Adrenal gland (tissue), 12 donors: ENCODE data around the gene SRSF9. TPM values are rescaled to one million over a fixed set of nuclear protein-coding genes. Genes with fewer than 3 reads are reported as not detected.

ENCODE experiments used
- DNase-seq, 7 donors: peaks; one replicate each; pipeline ENCODE4 v3.0.0-alpha.2; 2019 to 2020
- H3K27ac ChIP-seq, 5 donors: fragments of 200-600 bp; sonication (generic) in 4 of 5; 1 replicate in 3 of 5; 2 replicates in 2 of 5; pipeline versions ENCODE4 v1.5.1 to v1.8.0; 2016 to 2020; ENCODE audit warnings: mild to moderate bottlenecking in 1 of 5
- H3K27me3 ChIP-seq: fragments of 200-600 bp; 2 replicates; pipeline ENCODE4 v1.8.0; 2021
- H3K36me3 ChIP-seq, 2 donors: fragments of 200-600 bp; replicated peaks in 1 of 2; 1 replicate in 1 of 2; 2 replicates in 1 of 2; pipeline versions ENCODE4 v1.5.1 to v1.8.0; 2018 to 2022
- H3K4me1 ChIP-seq, 2 donors: fragments of 200-600 bp; replicated peaks in 1 of 2; 1 replicate in 1 of 2; 2 replicates in 1 of 2; pipeline versions ENCODE4 v1.5.1 to v1.8.0; 2018 to 2021
- H3K4me3 ChIP-seq, 4 donors: fragments of 200-600 bp; sonication (generic) in 3 of 4; one replicate each; pipeline ENCODE4 v1.5.1; 2016 to 2018
- H3K9me3 ChIP-seq, 3 donors: fragments of 200-600 bp; sonication (generic) in 1 of 3; replicated peaks in 1 of 3; 1 replicate in 2 of 3; 2 replicates in 1 of 3; pipeline versions ENCODE4 v1.5.1 to v1.8.0; 2016 to 2021
- CTCF ChIP-seq, 6 experiments: fragments of 450-650 bp in 4 of 6; fragments of 200-600 bp in 2 of 6; sonication (generic) in 1 of 6; IDR thresholded peaks; 1 replicate in 5 of 6; 2 replicates in 1 of 6; pipeline versions ENCODE4 v1.5.1 to v1.8.0; 2016 to 2021; ENCODE audit warnings: antibody characterized with exemption in 6 of 6, mild to moderate bottlenecking in 2 of 6, moderate library complexity in 1 of 6
- POLR2A ChIP-seq, 2 donors: fragments of 450-650 bp; IDR thresholded peaks; one replicate each; pipeline ENCODE4 v1.6.1; 2017; ENCODE audit warnings: antibody characterized with exemption in 2 of 2, mild to moderate bottlenecking in 2 of 2, moderate library complexity in 1 of 2
- WGBS, 4 donors: extraction: QIAGEN DNeasy Blood & Tissue Kit in 2 of 4; methylation state at CpG; one replicate each; pipeline versions ENCODE4 v1.1.5 to v1.1.7; 2013 to 2017; 5-methylcytosine and 5-hydroxymethylcytosine counted together
- intact Hi-C, 2 donors: fragments of 100-400 bp; cut with DNase I; formaldehyde crosslinking; loops; one replicate each; pipeline versions ENCODE4 v1.14.1 to v1.15.0; 2022 to 2023
- polyA plus RNA-seq, 3 donors: library from polyadenylated mRNA; stranded (reverse); fragments of 200-250 nt in 2 of 3; fragments of 350-450 nt in 1 of 3; fragmentation: Illumina TruSeq in 1 of 3; extraction: RNeasy Lipid Tissue Mini Kit (QIAGEN cat#74804) in 1 of 3; gene quantifications; one replicate each; pipeline ENCODE4 v1.2.3, GENCODE V29; 2013 to 2014
- total RNA-seq, 9 donors: library from RNA; depleted of rRNA in 4 of 9; stranded (reverse); fragments of >200 nt in 4 of 9; fragments of 120-200 nt in 1 of 9; fragmentation: NEBNext Ultra II Directional in 1 of 9; extraction: Animal tissue kit (Norgen Biotek cat#: 25700) in 1 of 9; gene quantifications; one replicate each; pipeline versions ENCODE4 v1.1.0 to v1.2.4, GENCODE V29; 2013 to 2023
- donor health status: healthy with polysubstance abuse.
- donor health status: Bipolar disorder and iron deficiency.
- donor health status: DM: yes; HTN: yes; CAD: no.
- donor health status: DM: no; HTN: no; CAD: no.
- donor health status: DM: no; HTN: no; CAD: no.
- donor health status: DM: yes; HTN: yes; CAD: no.

Gene SRSF9
- total and polyA plus RNA-seq, 12 donors, result 55.5 to 206 (median 112) TPM

GRCh38 chr12:120460157-120460556 lies 9.4 kb downstream of the SRSF9 start:
- intact Hi-C loops, result loop anchor here in 1 of 2 donors (10.0 kb wide), 1 partner anchor 105 kb away; no protein-coding TSS in a partner anchor
- 84 to 90% (median 88%) methylated on average over 3 of the region's 3 CpGs for WGBS, 4 donors
- no peak for DNase-seq
- H3K27me3 ChIP-seq, result no peaks in the 10 kb centered on the region
- H3K4me1 ChIP-seq, result no peaks in the 10 kb centered on the region
- H3K36me3 ChIP-seq, result peaks cover 0 to 90% of the 10 kb centered on the region in 2 donors
- no peak overlapping the region for H3K27ac ChIP-seq
- H3K4me3 ChIP-seq, result no peak overlapping the region
- TF ChIP-seq CTCF (IDR thresholded peaks at IDR 0.05) (no peak), POLR2A (IDR thresholded peaks at IDR 0.05) (no peak)
- no peaks in the 10 kb centered on the region for H3K9me3 ChIP-seq

GRCh38 chr12:120457133-120457532 lies 12.4 kb downstream of the SRSF9 start:
- WGBS, 4 donors, result 78 to 81% (median 81%) methylated on average over 6 of the region's 6 CpGs
- Histone ChIP-seq H3K4me1 (no peaks in the 10 kb centered on the region), H3K27ac (no peak overlapping the region), H3K36me3 (peaks cover 0 to 60% of the 10 kb centered on the region in 2 donors), H3K27me3 (no peaks in the 10 kb centered on the region), H3K4me3 (no peak overlapping the region), H3K9me3 (no peaks in the 10 kb centered on the region)
- no peak for DNase-seq
- TF ChIP-seq POLR2A (IDR thresholded peaks at IDR 0.05) (no peak), CTCF (IDR thresholded peaks at IDR 0.05) (peak in 1 of 6 experiments; percentile 9)
- intact Hi-C loops, result no loop called here

- no peak overlapping the region for H3K27ac ChIP-seq
- no peaks in the 10 kb centered on the region for H3K27me3 ChIP-seq
- intact Hi-C loops, result no loop called here
- peak in 1 of 7 donors; percentile 16 for DNase-seq
- H3K36me3 ChIP-seq, result peaks cover 0 to 46% of the 10 kb centered on the region in 2 donors
- TF ChIP-seq POLR2A (IDR thresholded peaks at IDR 0.05), result no peak
- TF ChIP-seq CTCF (IDR thresholded peaks at IDR 0.05), result no peak
- no peak overlapping the region for H3K4me3 ChIP-seq
- H3K4me1 ChIP-seq, result no peaks in the 10 kb centered on the region
- H3K9me3 ChIP-seq, result no peaks in the 10 kb centered on the region
- 81 to 92% (median 87%) methylated on average over 7 of the region's 7 CpGs for WGBS, 4 donors
Measured at GRCh38 chr12:120455302-120455701, 14.2 kb downstream of the SRSF9 start.

GRCh38 chr12:120453977-120454376 lies 15.6 kb downstream of the SRSF9 start:
- TF ChIP-seq POLR2A (IDR thresholded peaks at IDR 0.05) (no peak), CTCF (IDR thresholded peaks at IDR 0.05) (peak; percentile 15 to 57 (median 46))
- intact Hi-C loops, result no loop called here
- Histone ChIP-seq H3K4me3 (no peak overlapping the region), H3K27me3 (no peaks in the 10 kb centered on the region), H3K9me3 (no peaks in the 10 kb centered on the region), H3K27ac (no peak overlapping the region), H3K36me3 (peaks cover 0 to 44% of the 10 kb centered on the region in 2 donors), H3K4me1 (no peaks in the 10 kb centered on the region)
- no peak for DNase-seq
- 55 to 71% (median 68%) methylated on average over 4 of the region's 4 CpGs for WGBS, 4 donors
